PC-3 (cell line): ENCODE data around the gene ZFPM1. TPM values are rescaled to one million over a fixed set of nuclear protein-coding genes. Genes with fewer than 3 reads are reported as not detected.

ENCODE experiments used
- ATAC-seq: fragments of 200-7000 bp; cut with Tn5 transposase; 2 replicates; pipeline ENCODE4 v1.9.1; 2020; ENCODE audit warnings: mild to moderate bottlenecking, moderate library complexity
- BruUV-seq: library from RNA; stranded (reverse); fragments of 400-500 nt; replicated peaks from 2 replicates; lab custom pipeline; 2021; lab: Mats Ljungman, UMichigan
- CTCF ChIA-PET: fragments of 300-600 bp; sonication (Branson Sonifier 250); formaldehyde crosslinking; loops from one replicate; lab custom pipeline; 2022; ENCODE audit warnings: antibody characterized with exemption; lab: Charles Lee
- POLR2A ChIA-PET: fragments of 300-600 bp; sonication (Branson Sonifier 250); formaldehyde crosslinking; loops from one replicate; lab custom pipeline; 2022; ENCODE audit warnings: antibody characterized with exemption; ENCODE audit not compliant: unreplicated experiment; lab: Charles Lee
- DNase-seq: peaks from one replicate; pipeline ENCODE4 v3.0.0-alpha.2; 2015
- H2AFZ ChIP-seq: fragments of 300-600 bp; sonication (generic); 2 replicates; pipeline ENCODE4 v1.6.0; 2016; ENCODE audit warnings: antibody characterized with exemption, low read length
- H3F3A ChIP-seq: fragments of 300-600 bp; sonication (generic); one replicate; pipeline ENCODE4 v1.6.0; 2017; ENCODE audit warnings: antibody characterized with exemption, low read length, control low read depth, mild to moderate bottlenecking; ENCODE audit not compliant: unreplicated experiment
- H3K27ac ChIP-seq: fragments of 300-600 bp; sonication (generic); 2 replicates; pipeline ENCODE4 v1.5.1; 2016; ENCODE audit warnings: mild to moderate bottlenecking, low read length
- H3K27me3 ChIP-seq: fragments of 300-600 bp; sonication (generic); 2 replicates; pipeline ENCODE4 v1.6.1; 2016; ENCODE audit warnings: low read length, mixed read lengths
- H3K36me3 ChIP-seq: fragments of 300-600 bp; sonication (generic); 2 replicates; pipeline ENCODE4 v1.6.1; 2016; ENCODE audit warnings: low read depth, mixed run types, low read length, mixed read lengths
- H3K4me1 ChIP-seq: fragments of 300-600 bp; sonication (generic); 2 replicates; pipeline ENCODE4 v1.5.1; 2016; ENCODE audit warnings: low read length; ENCODE audit not compliant: insufficient read depth
- H3K4me2 ChIP-seq: fragments of 300-600 bp; sonication (generic); 2 replicates; pipeline ENCODE4 v1.6.0; 2016; ENCODE audit warnings: low read length
- H3K4me3 ChIP-seq: fragments of 300-600 bp; sonication (generic); 2 replicates; pipeline ENCODE4 v1.5.1; 2016; ENCODE audit warnings: mild to moderate bottlenecking, low read length, mixed read lengths
- H3K79me2 ChIP-seq: fragments of 300-600 bp; sonication (generic); 2 replicates; pipeline ENCODE4 v1.6.1; 2017; ENCODE audit warnings: low read length, mixed read lengths
- H3K9ac ChIP-seq: fragments of 300-600 bp; sonication (generic); 2 replicates; pipeline ENCODE4 v1.6.0; 2016; ENCODE audit warnings: mild to moderate bottlenecking, low read length
- H3K9me2 ChIP-seq: fragments of 300-600 bp; sonication (generic); replicated peaks from 2 replicates; pipeline ENCODE4 v1.6.1; 2016; ENCODE audit warnings: mixed run types, low read length, mixed read lengths
- H3K9me3 ChIP-seq: fragments of 300-600 bp; sonication (generic); 2 replicates; pipeline ENCODE4 v1.6.1; 2016; ENCODE audit warnings: low read length, mixed read lengths
- H4K20me1 ChIP-seq: fragments of 300-600 bp; sonication (generic); 2 replicates; pipeline ENCODE4 v1.6.1; 2016; ENCODE audit warnings: low read length, mixed read lengths
- CTCF ChIP-seq: fragments of 300-600 bp; sonication (generic); conservative IDR thresholded peaks from 2 replicates; pipeline ENCODE4 v1.5.1; 2017; ENCODE audit warnings: antibody characterized with exemption, low read depth, mild to moderate bottlenecking, low read length
- EZH2 ChIP-seq: fragments of 300-600 bp; sonication (generic); IDR thresholded peaks from one replicate; pipeline ENCODE4 v1.6.1; 2017; ENCODE audit warnings: antibody characterized with exemption, mild to moderate bottlenecking, low read length; ENCODE audit not compliant: unreplicated experiment
- EZH2phosphoT487 ChIP-seq: fragments of 300-600 bp; sonication (generic); IDR thresholded peaks from 2 replicates; pipeline ENCODE4 v1.6.1; 2018; ENCODE audit warnings: mild to moderate bottlenecking, antibody characterized with exemption, low read length, borderline replicate concordance
- intact Hi-C: fragments of 100-400 bp; cut with micrococcal nuclease; formaldehyde crosslinking; loops from 2 replicates; pipeline ENCODE4 v1.9.0; 2023
- total RNA-seq: library from RNA; depleted of rRNA; stranded (reverse); fragments of >200 nt; gene quantifications from 2 replicates; pipeline ENCODE4 v1.2.3, GENCODE V29; 2014

ZFPM1 gene
- total RNA-seq, 1 experiment from 2014 or later = 4.6 TPM

DNA sequence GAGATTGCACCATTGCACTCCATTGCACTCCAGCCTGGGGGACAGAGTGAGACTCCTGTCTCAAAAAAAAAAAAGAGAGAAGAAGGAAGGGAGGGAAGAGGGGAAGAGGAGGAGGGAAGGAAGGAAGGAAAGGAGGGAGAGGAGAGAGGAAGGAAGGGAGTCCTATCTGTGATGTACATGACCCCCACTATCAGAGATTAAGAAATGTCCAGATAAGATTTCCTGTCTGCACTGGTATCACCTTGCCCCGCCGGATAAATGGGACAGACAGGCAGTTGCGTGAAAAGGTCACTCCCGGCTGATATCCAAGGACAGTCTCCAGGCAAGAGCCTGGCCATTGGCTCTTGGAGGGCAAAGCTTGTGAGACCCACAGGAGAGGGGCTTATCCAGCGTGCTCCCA lies 5.2 kb upstream of the ZFPM1 start:
- Histone ChIP-seq H3K9ac (no peak overlapping the region), H3K4me2 (no peak overlapping the region), H3F3A (no peaks in the 10 kb centered on the region), H2AFZ (no peak overlapping the region), H3K79me2 (no peaks in the 10 kb centered on the region), H3K4me1 (peaks cover 11% of the 10 kb centered on the region; the same call in 1 of the 2 replicates), H3K27me3 (no peaks in the 10 kb centered on the region), H3K9me2 (no peaks in the 10 kb centered on the region), H3K27ac (no peak overlapping the region), H3K4me3 (no peak overlapping the region), H3K9me3 (no peaks in the 10 kb centered on the region), H4K20me1 (no peaks in the 10 kb centered on the region), H3K36me3 (no peaks in the 10 kb centered on the region)
- DNase-seq = no peak
- no TSS peak for BruUV-seq
- POLR2A ChIA-PET = no interaction called here
- no peak for ATAC-seq
- intact Hi-C loops = loop anchor here (10.0 kb wide), 1 partner anchor 77 kb away; no protein-coding TSS in a partner anchor
- TF ChIP-seq EZH2 = no peak
- no peak for TF ChIP-seq CTCF
- no peak for TF ChIP-seq EZH2phosphoT487
- CTCF ChIA-PET = no interaction called here

- Histone ChIP-seq H3K27ac (no peak overlapping the region), H3K9me3 (no peaks in the 10 kb centered on the region), H2AFZ (no peak overlapping the region), H3K36me3 (no peaks in the 10 kb centered on the region), H3K27me3 (no peaks in the 10 kb centered on the region), H3K79me2 (no peaks in the 10 kb centered on the region), H3K9me2 (no peaks in the 10 kb centered on the region), H4K20me1 (no peaks in the 10 kb centered on the region), H3K9ac (no peak overlapping the region), H3F3A (no peaks in the 10 kb centered on the region), H3K4me3 (no peak overlapping the region), H3K4me2 (no peak overlapping the region), H3K4me1 (0 out of 2 replicates have a peak, but pooled peaks cover 6% of the 10 kb centered on the region)
- ChIA-PET POLR2A (no interaction called here), CTCF (no interaction called here)
- DNase-seq = no peak
- no peak for ATAC-seq
- no TSS peak for BruUV-seq
- intact Hi-C loops = loop anchor here (10.0 kb wide), 1 partner anchor 76 kb away; no protein-coding TSS in a partner anchor
- no peak for TF ChIP-seq CTCF
- no peak for TF ChIP-seq EZH2phosphoT487
- TF ChIP-seq EZH2 = no peak
Observed at GRCh38 chr16:88448461-88449266, 4.4 kb upstream of the ZFPM1 start.

GRCh38 chr16:88449267-88449561 lies 3.9 kb upstream of the ZFPM1 start:
- no peak for ATAC-seq
- Histone ChIP-seq H3K9me2 (no peaks in the 10 kb centered on the region), H4K20me1 (no peaks in the 10 kb centered on the region), H3K4me3 (no peak overlapping the region), H3F3A (no peaks in the 10 kb centered on the region), H3K27me3 (no peaks in the 10 kb centered on the region), H3K36me3 (no peaks in the 10 kb centered on the region), H3K9ac (no peak overlapping the region), H3K79me2 (no peaks in the 10 kb centered on the region), H3K9me3 (no peaks in the 10 kb centered on the region), H3K4me2 (no peak overlapping the region), H3K27ac (no peak overlapping the region), H3K4me1 (0 out of 2 replicates have a peak, but pooled peaks cover 6% of the 10 kb centered on the region), H2AFZ (no peak overlapping the region)
- BruUV-seq = no TSS peak
- POLR2A ChIA-PET = no interaction called here
- CTCF ChIA-PET = no interaction called here
- TF ChIP-seq CTCF (no peak), EZH2phosphoT487 (no peak), EZH2 (no peak)
- intact Hi-C loops = loop anchor here (10.0 kb wide), 1 partner anchor 76 kb away; no protein-coding TSS in a partner anchor
- no peak for DNase-seq
